ENCODE results near the gene GPR135.

GPR135 gene

GRCh38 chr14:59419303-59419702 lies 45.9 kb downstream of the GPR135 start:
- DNase-seq (ENCODE audit: extremely low read depth, low read depth) = no peak
- TF ChIP-seq CTCF (IDR thresholded peaks at IDR 0.05; ENCODE audit: low read depth, low read length) = no peak

- no peak for DNase-seq (ENCODE audit: extremely low read depth, low read depth)
- TF ChIP-seq CTCF (IDR thresholded peaks at IDR 0.05; ENCODE audit: low read depth, low read length) = no peak
Observed at GRCh38 chr14:59417311-59417710, 47.9 kb downstream of the GPR135 start.

GRCh38 chr14:59415836-59416602 lies 49.2 kb downstream of the GPR135 start:
- no peak for TF ChIP-seq CTCF (IDR thresholded peaks at IDR 0.05; ENCODE audit: low read depth, low read length)
- DNase-seq (ENCODE audit: extremely low read depth, low read depth) = no peak

All from AG09319 (cell line).